Measurements from ENCODE around the gene PRKAG2.
"Not testable (repeated sequence)": the region's sequence is repeated elsewhere in the genome, so short reads cannot be mapped to it uniquely, and the experiment has no call there.

The PRKAG2 gene

GRCh38 chr7:151883857-151884256 lies 6.9 kb upstream of the PRKAG2 start:
- DNase-seq, result no peak

GRCh38 chr7:151882734-151883133 lies 5.8 kb upstream of the PRKAG2 start:
- DNase-seq, result no peak

- no peak for DNase-seq
These were observed 3.8 kb upstream of the PRKAG2 start for GRCh38 chr7:151880688-151881087.

GRCh38 chr7:151877911-151878835 lies 1.3 kb upstream of the PRKAG2 start:
- DNase-seq, result no peak

DNA sequence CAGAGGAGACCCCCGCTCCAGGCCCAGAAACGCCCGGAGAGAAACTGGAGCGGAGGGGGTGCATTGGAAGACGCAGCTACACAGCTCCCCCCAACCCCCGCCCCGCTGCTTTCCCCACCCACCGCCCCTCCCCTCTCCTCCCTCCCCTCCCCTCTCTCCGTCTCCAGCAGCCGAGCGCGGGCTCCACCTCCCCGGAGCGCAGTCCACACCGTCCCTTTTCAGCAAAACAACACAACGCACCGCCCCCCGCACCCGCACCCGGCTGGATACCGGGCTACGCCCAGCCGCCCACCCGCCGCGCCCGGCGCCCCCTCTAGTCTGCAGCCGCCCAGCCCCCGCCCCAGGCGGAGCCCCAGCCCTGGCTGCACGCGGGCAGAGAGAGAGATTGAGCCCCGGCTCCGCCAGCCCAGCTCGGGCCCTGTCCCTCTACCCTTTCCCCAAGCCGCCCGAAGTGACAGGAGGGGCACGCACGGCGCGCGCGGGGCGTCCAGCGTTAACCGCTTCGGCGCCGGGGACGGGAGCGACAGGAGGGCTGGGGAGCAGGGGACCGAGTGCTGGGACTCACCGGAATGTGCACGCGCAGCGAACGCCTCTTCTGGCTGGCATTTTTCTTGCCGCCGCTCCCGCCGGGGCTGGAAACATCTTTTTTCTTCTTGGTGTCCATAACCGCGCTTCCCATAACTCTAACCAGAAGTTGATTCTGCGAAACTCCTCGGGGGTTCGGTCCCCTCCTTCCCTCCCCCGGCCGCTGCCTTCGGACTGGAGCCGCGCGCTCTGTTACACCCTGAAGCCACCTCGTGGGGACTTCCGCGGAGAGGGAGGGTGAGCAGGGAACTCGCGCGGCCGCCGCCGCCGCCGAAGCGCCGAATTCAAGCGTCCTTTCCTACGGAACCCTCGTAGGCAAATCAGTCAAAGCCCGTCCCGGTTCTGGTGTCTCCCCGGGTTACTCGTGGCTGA lies 695 bp downstream of the PRKAG2 start:
- peak; percentile 73 for DNase-seq

DNA sequence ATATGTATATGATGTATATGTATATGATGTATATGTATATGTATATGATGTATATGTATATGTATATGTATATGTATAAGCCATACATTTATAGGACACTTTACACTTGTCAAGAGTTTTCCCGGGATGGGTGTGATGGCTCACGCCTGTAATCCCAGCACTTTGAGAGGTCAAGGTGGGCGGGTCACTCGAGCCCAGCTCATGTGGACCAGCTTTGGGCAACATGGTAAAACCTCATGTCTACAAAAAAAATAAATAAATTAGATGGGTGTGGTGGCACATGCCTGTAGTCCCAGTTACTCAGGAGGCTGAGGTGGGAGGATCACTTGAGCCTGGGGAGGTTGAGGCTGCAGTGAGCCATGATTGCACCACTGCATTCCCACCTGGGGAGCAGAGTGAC lies 2.4 kb downstream of the PRKAG2 start:
- DNase-seq, result not testable (repeated sequence)

DNA sequence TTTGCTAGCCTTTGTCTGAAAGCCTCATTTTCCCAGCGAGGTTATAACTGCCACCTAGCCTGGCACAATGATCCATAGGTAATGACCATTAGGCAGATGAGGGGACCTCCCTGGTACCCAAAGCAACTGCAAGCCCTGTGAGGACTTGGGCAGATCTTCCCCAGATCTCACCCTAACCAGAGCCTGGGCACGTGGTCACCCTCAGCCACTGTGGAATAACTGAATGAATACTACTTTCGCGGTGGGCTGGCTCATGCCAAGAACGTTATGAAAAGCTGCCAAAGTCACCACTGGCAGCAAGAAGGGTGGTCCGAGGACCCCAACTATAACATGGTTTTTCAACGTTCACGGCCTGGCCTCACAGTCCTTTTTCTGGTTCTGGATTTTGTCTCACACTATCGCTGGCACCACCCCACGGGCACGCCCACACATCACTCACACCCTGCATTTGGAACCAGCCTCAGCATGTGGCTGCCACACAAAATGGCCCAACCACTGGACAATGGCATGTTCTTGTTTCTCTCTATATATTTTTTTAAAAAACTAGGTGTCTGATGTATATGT lies 3.4 kb downstream of the PRKAG2 start:
- no peak for DNase-seq

DNA sequence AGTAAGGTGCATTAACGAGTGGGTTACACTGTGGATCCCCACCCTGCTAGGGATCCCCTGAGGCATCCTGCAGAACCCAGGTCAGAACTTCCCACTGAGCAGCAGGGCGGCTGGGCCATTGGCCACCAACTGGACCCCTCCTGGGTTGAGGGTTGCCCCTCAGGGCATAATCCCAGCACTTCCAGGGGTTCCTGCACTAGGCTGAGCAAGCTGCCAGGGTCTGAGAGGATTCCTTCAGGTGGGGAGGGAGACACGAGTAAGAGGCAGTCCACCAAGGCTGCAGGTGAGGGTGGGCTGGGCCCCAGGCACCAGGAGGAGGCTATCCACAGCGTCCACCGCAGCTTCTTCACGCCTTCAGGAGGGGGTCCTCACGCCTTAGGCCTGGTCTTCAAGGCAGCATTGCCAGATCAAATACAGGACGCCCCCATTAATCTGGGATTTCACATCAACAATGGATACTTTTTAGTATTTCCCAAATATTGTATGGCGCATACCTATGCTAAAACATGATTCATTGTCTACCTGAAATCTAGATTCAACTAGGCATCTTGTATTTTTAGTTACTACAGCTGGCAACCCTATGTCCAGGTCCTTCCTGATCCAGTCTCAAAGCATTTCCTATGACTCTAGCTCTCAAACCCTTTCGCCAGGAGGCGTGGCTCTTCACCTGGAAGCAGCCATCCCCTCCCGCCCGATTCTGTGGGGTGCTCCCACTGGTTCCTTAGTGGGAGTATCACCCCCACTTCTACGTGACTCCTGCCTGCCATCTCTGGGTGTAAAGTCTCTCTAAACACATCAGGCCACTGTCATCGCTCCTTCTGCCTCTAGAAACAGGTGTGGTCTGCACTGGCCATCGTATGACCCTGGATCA lies 4.1 kb downstream of the PRKAG2 start:
- DNase-seq, result no peak

DNA sequence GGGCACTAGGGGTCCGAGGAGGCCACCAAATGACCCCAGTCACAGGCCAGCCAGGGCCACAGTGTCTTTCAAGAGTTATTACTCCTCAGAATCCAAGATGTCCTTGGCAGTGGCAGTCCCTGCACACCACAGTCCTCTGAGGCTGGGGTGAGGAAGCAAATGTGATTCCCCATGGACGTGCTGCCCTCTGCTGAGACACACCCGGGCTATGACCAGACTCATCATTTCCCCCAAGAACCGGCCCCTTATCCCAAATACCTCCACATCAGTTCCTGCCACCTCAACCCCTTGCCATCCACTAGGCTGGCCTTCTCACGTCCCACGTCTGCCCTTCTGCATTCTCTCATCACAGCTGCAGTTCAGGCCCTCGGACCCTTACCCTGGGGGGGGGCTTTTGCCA lies 5.0 kb downstream of the PRKAG2 start:
- DNase-seq, result no peak

DNA sequence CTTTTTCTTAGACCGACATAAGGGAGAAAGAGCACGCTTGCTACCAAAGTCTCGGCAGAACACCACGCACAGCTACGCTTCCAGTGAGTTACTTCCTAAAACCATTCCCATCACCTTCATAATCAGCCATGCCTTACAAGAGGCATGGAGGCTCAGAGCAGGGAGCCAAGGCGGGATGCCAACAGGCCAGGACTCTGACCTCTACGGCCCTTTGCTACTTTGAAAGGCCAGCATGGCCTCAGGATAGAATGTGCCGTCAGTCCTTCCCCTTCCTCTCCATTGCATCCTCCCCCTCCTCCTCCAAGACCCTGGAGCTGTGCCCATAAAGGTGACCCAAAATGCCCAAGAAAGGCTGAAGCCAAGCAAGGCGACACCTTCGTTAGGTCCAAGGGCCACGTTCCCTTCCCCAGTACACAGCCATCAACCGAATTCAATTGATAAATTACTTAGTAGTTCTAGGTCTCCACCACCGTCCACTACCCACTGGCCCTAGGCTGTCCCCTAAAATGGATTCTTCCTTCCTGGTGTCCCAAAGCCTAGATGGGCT lies 5.7 kb downstream of the PRKAG2 start:
- no peak for DNase-seq

DNA sequence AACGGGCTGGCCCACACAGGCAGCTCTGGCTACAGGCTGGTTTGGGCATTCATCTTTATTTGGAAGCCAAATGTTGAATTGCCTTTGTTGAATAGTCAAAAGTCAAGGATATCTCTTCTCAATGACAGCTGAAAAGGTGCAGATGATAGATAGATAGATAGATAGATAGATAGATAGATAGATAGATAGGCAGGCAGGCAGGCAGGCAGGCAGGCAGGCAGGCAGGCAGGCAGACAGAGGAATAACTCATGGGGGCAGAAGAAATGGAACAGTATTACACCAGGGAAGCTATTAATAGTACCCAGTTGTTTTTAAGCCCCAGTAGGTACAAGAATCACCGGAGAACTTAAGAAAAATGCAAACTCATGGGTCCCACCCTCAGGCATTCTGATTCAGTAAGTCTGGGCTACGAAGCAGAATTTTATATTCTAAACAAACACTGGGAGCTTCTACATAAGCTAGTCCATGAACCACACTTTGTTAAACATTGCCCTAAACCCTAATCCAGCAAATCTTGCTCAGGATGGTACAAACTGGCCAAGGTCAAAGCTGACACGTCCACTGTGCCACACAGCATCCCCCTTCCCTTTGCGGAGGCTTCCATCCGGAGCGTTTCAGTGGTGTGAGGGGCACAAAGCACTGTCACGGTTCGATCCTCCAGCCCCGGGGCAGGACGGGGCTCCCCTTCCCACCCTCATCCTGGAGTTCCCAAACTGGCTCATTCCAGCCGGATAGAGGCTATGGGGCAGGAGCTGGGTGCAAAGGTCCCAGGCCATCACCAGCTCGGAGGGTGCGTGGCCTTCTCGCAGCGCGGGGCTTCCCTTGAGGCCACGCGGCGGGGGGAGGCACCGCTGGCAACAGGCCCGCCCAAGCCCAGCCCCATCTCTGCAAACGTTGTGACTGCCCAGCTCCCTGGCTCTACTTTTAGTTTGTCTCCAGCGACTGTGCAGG lies 6.7 kb downstream of the PRKAG2 start:
- DNase-seq, result no peak

GRCh38 chr7:151869455-151869854 lies 7.5 kb downstream of the PRKAG2 start:
- no peak for DNase-seq

DNA sequence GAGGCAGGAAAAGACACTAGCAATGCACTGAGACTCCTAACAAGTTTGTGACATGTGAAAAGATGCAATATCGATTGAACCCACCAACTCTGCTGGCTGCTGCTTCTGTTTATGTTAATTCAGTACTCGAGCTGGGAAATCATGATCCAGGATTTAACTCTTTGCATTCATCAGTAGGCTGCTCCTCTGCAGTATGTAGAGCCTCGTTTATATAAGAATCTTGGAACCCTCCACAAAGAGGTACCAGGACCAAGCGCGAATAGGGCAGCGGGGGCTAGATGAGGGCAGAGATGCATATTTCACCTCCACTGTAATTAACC lies 7.8 kb downstream of the PRKAG2 start:
- no peak for DNase-seq

- DNase-seq, result no peak
These were observed 8.4 kb downstream of the PRKAG2 start for GRCh38 chr7:151868396-151869108.

GRCh38 chr7:151867912-151868311 lies 9.0 kb downstream of the PRKAG2 start:
- DNase-seq, result no peak

- DNase-seq, result no peak
These were observed 9.9 kb downstream of the PRKAG2 start for GRCh38 chr7:151866761-151867655.

- DNase-seq, result no peak
These were observed 10.9 kb downstream of the PRKAG2 start for GRCh38 chr7:151866028-151866427.

DNA sequence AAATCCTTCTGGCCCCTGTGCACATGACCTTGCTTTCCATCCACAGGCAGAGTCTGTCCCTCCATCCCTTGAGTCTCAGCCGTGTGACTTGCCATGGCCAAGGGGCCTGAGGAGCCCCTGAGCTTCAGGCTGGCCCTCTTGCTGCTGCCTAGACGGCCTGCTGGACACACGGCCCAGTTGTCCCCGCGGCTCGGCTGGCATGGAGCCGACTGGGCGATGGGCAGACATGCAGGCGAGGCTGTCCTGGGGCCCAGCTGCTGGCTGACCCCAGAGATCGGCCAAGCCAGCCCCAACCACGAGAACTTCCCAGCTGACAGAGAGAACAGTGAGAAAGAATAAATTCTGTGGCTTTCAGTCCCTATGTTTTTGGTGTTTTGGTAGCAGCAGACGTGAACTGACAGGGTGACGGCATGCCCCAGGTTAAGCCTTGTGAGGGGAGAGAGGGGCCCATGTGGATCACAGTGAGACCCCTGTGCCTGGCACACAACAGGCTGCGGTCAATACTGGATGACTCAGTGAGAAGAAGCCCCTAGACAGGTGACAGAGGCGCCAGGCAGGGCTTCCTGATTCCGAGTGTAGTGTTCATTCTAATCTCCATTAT lies 11.7 kb downstream of the PRKAG2 start:
- DNase-seq, result no peak

DNA sequence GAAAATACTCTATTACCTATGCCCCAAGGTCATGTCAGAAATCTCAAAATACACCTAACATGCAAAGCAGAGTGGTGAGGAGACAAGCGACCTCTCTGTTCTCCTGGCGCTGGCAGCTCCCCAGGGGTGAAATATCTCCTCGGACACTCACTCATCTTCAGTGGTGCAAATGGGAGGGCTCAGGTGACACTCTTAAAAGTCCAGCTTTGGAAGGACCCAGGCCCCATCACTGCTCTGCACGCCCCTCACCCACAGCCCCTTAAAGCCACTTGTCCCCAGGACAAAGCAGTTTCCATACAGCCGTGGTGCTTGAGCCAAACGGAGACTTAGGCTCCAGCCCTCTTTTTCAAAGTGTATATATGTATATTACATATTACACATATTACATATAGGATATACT lies 12.4 kb downstream of the PRKAG2 start:
- DNase-seq, result no peak
